ENCODE results near the gene SPATA25.
A peak's percentile ranks its signal among the peaks of the same experiment; 100 is the strongest.
"Not testable (repeated sequence)": the region's sequence is repeated elsewhere in the genome, so short reads cannot be mapped to it uniquely, and the experiment has no call there.

The SPATA25 gene

GRCh38 chr20:45892049-45892825 is 4.8 kb upstream of the SPATA25 start:
- DNase-seq = no peak

DNA sequence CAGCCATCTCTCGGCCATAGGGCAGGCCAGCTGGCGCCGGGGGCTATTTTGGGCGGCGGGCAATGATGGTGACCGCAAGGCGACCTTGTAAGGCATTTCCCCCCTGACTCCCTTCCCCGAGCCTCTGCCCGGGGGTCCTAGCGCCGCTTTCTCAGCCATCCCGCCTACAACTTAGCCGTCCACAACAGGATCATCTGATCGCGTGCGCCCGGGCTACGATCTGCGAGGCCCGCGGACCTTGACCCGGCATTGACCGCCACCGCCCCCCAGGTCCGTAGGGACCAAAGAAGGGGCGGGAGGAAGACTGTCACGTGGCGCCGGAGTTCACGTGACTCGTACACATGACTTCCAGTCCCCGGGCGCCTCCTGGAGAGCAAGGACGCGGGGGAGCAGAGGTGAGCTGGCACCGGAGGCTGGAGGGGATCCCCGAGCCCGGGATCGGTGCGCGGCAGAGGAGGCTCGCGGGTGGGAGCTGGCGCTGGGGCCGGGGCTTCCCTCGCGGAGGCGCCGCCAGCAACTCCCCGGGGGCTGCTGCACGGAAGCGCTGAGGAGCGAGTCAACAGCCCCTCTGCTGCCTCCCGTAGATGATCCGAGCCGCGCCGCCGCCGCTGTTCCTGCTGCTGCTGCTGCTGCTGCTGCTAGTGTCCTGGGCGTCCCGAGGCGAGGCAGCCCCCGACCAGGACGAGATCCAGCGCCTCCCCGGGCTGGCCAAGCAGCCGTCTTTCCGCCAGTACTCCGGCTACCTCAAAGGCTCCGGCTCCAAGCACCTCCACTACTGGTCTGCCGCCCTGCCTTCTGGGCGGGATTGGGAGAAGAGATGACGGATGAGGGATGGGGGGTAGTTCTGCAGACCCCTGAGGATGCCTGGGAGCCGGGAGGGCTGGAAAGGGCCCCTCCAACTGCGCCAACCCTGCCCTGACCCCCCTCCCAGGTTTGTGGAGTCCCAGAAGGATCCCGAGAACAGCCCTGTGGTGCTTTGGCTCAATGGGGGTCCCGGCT is 3.9 kb upstream of the SPATA25 start, which contains the start of the genes CTSA and NEURL2:
Gene CTSA (plus strand): TSS at position 351 of the 999 bp plus-strand sequence. CDS start 234 bp downstream, at position 585.
Gene NEURL2 (minus strand): TSS at position 224 of the 999 bp plus-strand sequence. CDS start 217 bp downstream, at position 7.
- peak; percentile 93 for DNase-seq

- no peak for DNase-seq
Measured at GRCh38 chr20:45890077-45890984, 2.9 kb upstream of the SPATA25 start.

DNA sequence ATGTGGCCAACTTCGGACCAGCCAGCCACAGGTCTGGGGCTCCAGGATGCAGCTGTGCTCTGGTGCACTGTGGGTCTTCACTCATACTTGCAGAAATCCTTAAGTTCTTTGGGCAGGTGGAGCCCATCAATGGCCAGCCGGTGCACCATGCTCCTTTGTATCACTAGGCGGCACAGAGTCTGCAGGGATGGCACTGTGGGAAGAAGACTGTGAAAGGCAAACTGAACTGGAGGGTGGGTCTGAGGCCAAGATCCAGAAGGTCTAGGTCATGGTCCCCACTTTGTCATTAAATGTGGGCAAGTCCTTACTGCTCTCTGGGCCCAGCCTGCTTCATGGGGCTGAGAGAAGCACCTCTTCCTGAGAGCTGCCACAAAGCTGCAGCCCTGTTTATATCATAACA is 1.3 kb upstream of the SPATA25 start:
- DNase-seq = no peak

- no peak for DNase-seq
Measured at GRCh38 chr20:45886590-45887345, 654 bp downstream of the SPATA25 start.

- no peak for DNase-seq
Measured at GRCh38 chr20:45883100-45883469, 4.3 kb downstream of the SPATA25 start.

GRCh38 chr20:45882469-45883099 is 4.8 kb downstream of the SPATA25 start:
- no peak for DNase-seq

GRCh38 chr20:45880988-45881788 is 6.2 kb downstream of the SPATA25 start, which contains the start of gene ZSWIM1:
TSS of gene ZSWIM1 (plus strand) at chr20:45881227. CDS start at chr20:45882593, 1,366 bp downstream.
- peak; percentile 99 for DNase-seq

GRCh38 chr20:45878076-45878761 is 9.2 kb downstream of the SPATA25 start:
- no peak for DNase-seq

GRCh38 chr20:45874576-45874975 is 12.8 kb downstream of the SPATA25 start:
- DNase-seq = no peak

GRCh38 chr20:45874104-45874481 is 13.3 kb downstream of the SPATA25 start:
- not testable (repeated sequence) for DNase-seq

DNA sequence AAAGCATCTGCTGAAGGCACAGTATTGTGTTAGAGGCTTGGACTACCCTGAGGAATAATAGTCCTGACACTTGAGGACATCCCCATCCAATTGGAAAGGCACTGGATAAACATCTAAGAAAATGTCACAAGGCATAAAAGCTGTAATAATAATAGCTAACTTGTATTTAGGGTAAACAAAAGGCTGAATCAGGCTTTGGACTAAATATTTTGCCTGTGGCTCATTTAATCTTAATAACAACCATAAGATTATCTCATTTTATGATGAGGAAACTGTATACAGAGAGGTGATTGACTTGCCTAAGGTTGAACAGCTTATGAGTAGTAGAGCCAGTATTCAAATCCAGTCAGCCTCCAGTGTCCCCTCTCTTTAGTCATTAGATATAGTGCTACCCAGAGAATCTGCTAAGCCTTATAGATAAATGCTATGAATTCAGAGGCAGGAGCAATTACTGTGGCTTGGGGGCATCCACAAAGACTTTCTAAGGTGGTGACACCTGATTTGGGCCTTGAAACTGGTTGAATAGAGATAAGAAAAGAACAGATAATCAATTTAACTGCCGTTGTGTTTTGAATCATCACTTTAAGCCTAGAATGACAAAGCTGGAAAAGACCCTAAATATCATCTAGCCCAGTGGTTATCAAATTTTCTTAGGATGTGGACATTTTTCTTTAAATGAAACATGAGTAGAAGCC is 13.9 kb downstream of the SPATA25 start:
- DNase-seq = no peak

- no peak for DNase-seq
Measured at GRCh38 chr20:45872626-45873025, 14.8 kb downstream of the SPATA25 start.

DNA sequence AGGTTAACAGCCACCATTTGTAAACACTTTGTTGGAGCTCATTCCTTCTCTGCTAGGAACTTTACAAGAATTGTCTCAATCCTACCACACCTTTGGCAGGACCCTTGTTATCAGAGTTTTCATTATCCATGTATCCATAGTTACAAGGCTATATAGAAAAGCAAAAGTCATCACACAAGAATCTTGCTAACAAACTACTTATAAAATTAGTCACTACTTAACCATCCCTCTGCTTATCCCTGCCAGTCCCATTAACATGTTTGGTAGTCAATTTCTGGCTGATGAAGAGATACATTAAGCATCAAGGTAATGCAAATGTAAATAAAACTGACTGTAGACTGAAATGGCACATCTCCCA is 19.6 kb downstream of the SPATA25 start:
- DNase-seq = no peak

DNA sequence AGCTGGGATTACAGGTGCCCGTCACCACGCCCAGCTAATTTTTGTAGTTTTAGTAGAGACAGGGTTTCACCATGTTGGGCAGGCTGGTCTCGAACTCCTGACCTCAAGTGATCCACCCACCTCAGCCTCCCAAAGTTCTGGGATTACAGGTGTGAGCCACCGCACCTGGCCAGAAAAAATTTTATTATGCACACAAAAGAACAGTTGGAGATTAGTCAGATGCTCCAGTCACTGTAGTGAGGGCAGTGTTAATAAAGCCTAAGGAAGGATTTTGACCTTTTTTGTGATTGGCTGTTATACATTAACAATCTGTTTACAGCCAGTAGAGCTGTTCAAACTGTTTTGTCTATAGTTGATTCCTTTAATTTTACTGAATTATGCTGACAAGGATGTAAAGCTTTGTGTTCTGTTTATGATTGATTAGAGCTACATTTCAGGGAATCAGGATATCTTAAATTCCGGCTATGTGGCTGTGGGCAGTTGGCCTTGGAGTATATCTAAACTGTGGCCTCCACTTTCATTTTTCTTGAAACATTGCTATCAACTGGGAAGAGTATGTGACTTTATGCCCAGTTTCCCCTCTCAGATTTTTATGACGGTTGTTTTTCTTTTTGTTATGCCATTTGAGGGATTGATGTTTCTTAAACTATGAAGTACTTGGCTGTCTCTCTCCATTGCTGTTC is 20.1 kb downstream of the SPATA25 start:
- no peak for DNase-seq

DNA sequence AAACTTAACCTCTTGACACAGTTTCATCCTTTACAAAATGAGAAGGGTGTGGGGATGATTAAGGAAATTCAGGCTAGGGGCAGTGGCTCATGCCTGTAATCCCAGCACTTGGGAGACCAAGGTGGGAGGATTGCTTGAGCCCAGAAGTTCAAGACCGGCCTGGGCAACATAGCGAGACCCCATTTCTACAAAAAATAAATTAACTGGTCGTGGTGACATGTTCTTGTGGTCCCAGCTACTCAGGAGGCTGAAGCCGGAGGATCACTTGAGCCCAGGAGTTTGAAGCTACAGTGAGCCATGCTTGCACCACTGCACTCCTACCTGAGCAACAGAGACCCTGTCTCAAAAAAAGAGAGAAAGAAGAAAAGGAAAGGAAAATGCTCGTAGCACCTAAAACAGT is 21.0 kb downstream of the SPATA25 start:
- DNase-seq = no peak

DNA sequence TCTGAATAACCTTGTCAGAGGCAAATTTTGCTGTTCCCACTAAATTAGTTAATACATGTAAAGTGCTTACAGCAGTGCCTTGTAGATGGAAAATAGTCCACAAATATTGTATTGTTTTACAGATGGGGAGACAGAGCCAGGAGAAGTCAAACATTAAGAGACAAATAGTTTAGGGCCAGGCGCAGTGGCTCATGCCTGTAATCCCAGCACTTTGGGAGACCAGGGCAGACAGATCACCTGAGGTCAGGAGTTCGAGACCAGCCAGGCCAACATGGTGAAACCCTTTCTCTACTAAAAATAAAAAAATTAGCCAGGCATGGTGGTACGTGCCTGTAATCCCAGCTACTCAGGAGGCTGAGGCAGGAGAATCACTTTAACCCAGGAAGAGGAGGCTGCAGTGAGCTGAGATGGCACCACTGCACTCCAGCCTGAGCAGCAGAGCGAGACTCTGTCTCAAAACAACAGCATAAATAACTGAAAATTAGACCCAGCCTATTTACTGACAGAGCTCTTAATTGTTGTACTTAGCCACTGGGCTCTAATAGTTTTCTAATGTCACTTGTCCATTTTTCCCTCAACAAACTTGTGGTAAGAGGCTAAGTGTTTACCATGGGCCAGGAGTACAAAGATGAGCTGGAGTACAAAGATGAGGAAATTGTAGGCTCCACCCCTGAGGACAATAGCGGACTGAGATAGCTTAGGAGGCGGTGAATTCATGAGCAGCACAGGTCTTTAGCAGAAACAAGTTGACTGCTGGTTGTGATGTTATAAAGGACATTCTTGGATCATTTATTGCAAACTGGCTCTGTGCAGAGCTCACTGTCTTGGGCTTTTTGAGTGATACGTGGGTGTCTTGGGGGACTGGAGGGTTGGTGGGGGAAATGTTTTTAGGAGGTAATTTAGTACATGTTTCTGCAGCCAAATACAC is 23.6 kb downstream of the SPATA25 start:
- no peak for DNase-seq
